Measurements from ENCODE around the gene TTC12. TPM values are rescaled to one million over a fixed set of nuclear protein-coding genes. Genes with fewer than 3 reads are reported as not detected.

TTC12 gene
- total RNA-seq, 2 donors from 2014 or later = 21.6 TPM

GRCh38 chr11:113273720-113274119 lies 40.7 kb upstream of the TTC12 start:
- no peak overlapping the region for H3K27ac ChIP-seq
- WGBS = 93% methylated on average over 10 of the region's 10 CpGs
- H3K4me3 ChIP-seq = no peak overlapping the region
- no peak for DNase-seq (ENCODE audit: low spot score)
- no peaks in the 10 kb centered on the region for H3K36me3 ChIP-seq
- no peaks in the 10 kb centered on the region for H3K4me1 ChIP-seq (replicated peaks)
- no peaks in the 10 kb centered on the region for H3K27me3 ChIP-seq (replicated peaks; ENCODE audit: insufficient read depth)
- intact Hi-C loops (cut with DNase I) = no loop called here
- no peaks in the 10 kb centered on the region for H3K9me3 ChIP-seq
- TF ChIP-seq CTCF (IDR thresholded peaks at IDR 0.05) (no peak), POLR2A (IDR thresholded peaks at IDR 0.05) (no peak), POLR2AphosphoS5 (IDR thresholded peaks at IDR 0.05) (no peak)

GRCh38 chr11:113274713-113275582 lies 39.4 kb upstream of the TTC12 start:
- intact Hi-C loops (cut with DNase I) = no loop called here
- Histone ChIP-seq H3K4me3 (no peak overlapping the region), H3K9me3 (no peaks in the 10 kb centered on the region), H3K27me3 (replicated peaks; ENCODE audit: insufficient read depth) (no peaks in the 10 kb centered on the region), H3K4me1 (replicated peaks) (no peaks in the 10 kb centered on the region), H3K36me3 (no peaks in the 10 kb centered on the region), H3K27ac (no peak overlapping the region)
- 87% methylated on average over 19 of the region's 19 CpGs for WGBS
- TF ChIP-seq POLR2A (IDR thresholded peaks at IDR 0.05) (no peak), CTCF (IDR thresholded peaks at IDR 0.05) (no peak), POLR2AphosphoS5 (IDR thresholded peaks at IDR 0.05) (no peak)
- no peak for DNase-seq (ENCODE audit: low spot score)

GRCh38 chr11:113275602-113276001 lies 38.8 kb upstream of the TTC12 start:
- no peaks in the 10 kb centered on the region for H3K27me3 ChIP-seq (replicated peaks; ENCODE audit: insufficient read depth)
- WGBS = 51% methylated on average over 7 of the region's 7 CpGs
- no peak for TF ChIP-seq POLR2AphosphoS5 (IDR thresholded peaks at IDR 0.05)
- no peak for TF ChIP-seq CTCF (IDR thresholded peaks at IDR 0.05)
- no peak for TF ChIP-seq POLR2A (IDR thresholded peaks at IDR 0.05)
- no peak overlapping the region for H3K27ac ChIP-seq
- H3K4me3 ChIP-seq = no peak overlapping the region
- H3K9me3 ChIP-seq = no peaks in the 10 kb centered on the region
- H3K4me1 ChIP-seq (replicated peaks) = no peaks in the 10 kb centered on the region
- no peaks in the 10 kb centered on the region for H3K36me3 ChIP-seq
- DNase-seq (ENCODE audit: low spot score) = no peak
- intact Hi-C loops (cut with DNase I) = no loop called here

GRCh38 chr11:113276466-113276865 lies 37.9 kb upstream of the TTC12 start:
- DNase-seq (ENCODE audit: low spot score) = no peak
- no peaks in the 10 kb centered on the region for H3K4me1 ChIP-seq (replicated peaks)
- no peaks in the 10 kb centered on the region for H3K9me3 ChIP-seq
- no peak overlapping the region for H3K4me3 ChIP-seq
- intact Hi-C loops (cut with DNase I) = no loop called here
- WGBS = 92% methylated on average over 2 of the region's 2 CpGs
- no peak for TF ChIP-seq POLR2A (IDR thresholded peaks at IDR 0.05)
- no peak for TF ChIP-seq CTCF (IDR thresholded peaks at IDR 0.05)
- no peak for TF ChIP-seq POLR2AphosphoS5 (IDR thresholded peaks at IDR 0.05)
- H3K36me3 ChIP-seq = no peaks in the 10 kb centered on the region
- H3K27ac ChIP-seq = no peak overlapping the region
- H3K27me3 ChIP-seq (replicated peaks; ENCODE audit: insufficient read depth) = no peaks in the 10 kb centered on the region

- Histone ChIP-seq H3K9me3 (no peaks in the 10 kb centered on the region), H3K36me3 (no peaks in the 10 kb centered on the region), H3K4me3 (no peak overlapping the region), H3K27ac (no peak overlapping the region), H3K4me1 (replicated peaks) (no peaks in the 10 kb centered on the region), H3K27me3 (replicated peaks; ENCODE audit: insufficient read depth) (no peaks in the 10 kb centered on the region)
- intact Hi-C loops (cut with DNase I) = no loop called here
- no peak for DNase-seq (ENCODE audit: low spot score)
- 93% methylated on average over 5 of the region's 5 CpGs for WGBS
- TF ChIP-seq POLR2AphosphoS5 (IDR thresholded peaks at IDR 0.05) = no peak
These were observed 36.5 kb upstream of the TTC12 start for GRCh38 chr11:113277907-113278306.

Measured in prostate gland (tissue), 2 donors.